IgD-negative memory B cell (primary cell): ENCODE results near the gene MT2A. TPM values are rescaled to one million over a fixed set of nuclear protein-coding genes. Genes with fewer than 3 reads are reported as not detected.
"Not testable (repeated sequence)": the region's sequence is repeated elsewhere in the genome, so short reads cannot be mapped to it uniquely, and the experiment has no call there.

ENCODE experiments used
- H3K27ac Mint-ChIP-seq, 3 donors: one replicate each; pipeline ENCODE4 v1.8.0; 2020 to 2022; ENCODE audit warnings: mild to moderate bottlenecking in 3 of 3, mixed read lengths in 3 of 3, moderate library complexity in 1 of 3
- H3K27me3 Mint-ChIP-seq: one replicate; pipeline ENCODE4 v1.8.0; 2021; ENCODE audit warnings: mixed read lengths
- H3K36me3 Mint-ChIP-seq: one replicate; pipeline ENCODE4 v1.8.0; 2020; ENCODE audit warnings: mild to moderate bottlenecking, mixed read lengths
- H3K4me1 Mint-ChIP-seq, 3 donors: one replicate each; pipeline ENCODE4 v1.8.0; 2020 to 2022; ENCODE audit warnings: mixed read lengths in 3 of 3, mild to moderate bottlenecking in 1 of 3
- H3K4me3 Mint-ChIP-seq, 4 donors: one replicate each; pipeline ENCODE4 v1.8.0; 2020 to 2022; ENCODE audit warnings: mild to moderate bottlenecking in 4 of 4, mixed read lengths in 4 of 4, moderate library complexity in 3 of 4
- H3K9me3 Mint-ChIP-seq, 3 donors: one replicate each; pipeline ENCODE4 v1.8.0; 2020 to 2021; ENCODE audit warnings: mixed read lengths in 3 of 3, mild to moderate bottlenecking in 1 of 3
- polyA plus RNA-seq: library from polyadenylated mRNA; unstranded; fragments of 300-500 nt; fragmentation: Illumina TruSeq; gene quantifications from one replicate; pipeline ENCODE4 v1.2.3, GENCODE V29; 2021

The MT2A gene
- polyA plus RNA-seq, 1 donor from 2014 or later = 40.8 TPM

DNA sequence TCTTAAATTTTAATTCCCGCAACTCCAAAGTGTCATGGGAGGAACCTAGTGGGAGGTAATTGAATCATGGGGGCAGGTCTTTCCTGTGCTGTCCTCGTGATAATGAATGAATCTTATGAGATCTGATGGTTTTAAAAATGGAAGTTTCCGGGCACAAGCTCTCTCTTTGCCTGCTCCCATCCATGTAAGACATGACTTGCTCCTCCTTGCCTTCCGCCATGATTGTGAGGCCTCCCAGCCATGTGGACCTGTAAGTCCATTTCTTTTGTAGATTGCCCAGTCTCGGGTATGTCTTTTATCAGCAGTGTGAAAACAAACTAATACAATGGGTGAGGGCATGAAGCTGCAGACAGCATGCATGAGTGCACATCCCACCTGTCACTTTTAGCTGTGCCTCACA lies 14.8 kb downstream of the MT2A start:
- not testable (repeated sequence) for H3K4me1 Mint-ChIP-seq, H3K36me3 Mint-ChIP-seq, H3K4me3 Mint-ChIP-seq, H3K9me3 Mint-ChIP-seq, H3K27ac Mint-ChIP-seq
- H3K27me3 Mint-ChIP-seq = peaks cover 37% of the 10 kb centered on the region

- Mint-ChIP-seq H3K36me3 (peaks cover 3% of the 10 kb centered on the region), H3K27me3 (peaks cover 33% of the 10 kb centered on the region), H3K4me1 (peaks cover 0 to 10% (median 8%) of the 10 kb centered on the region in 3 donors), H3K4me3 (no peak overlapping the region), H3K9me3 (no peaks in the 10 kb centered on the region), H3K27ac (no peak overlapping the region)
Observed at GRCh38 chr16:56623637-56624036, 15.3 kb downstream of the MT2A start.

DNA sequence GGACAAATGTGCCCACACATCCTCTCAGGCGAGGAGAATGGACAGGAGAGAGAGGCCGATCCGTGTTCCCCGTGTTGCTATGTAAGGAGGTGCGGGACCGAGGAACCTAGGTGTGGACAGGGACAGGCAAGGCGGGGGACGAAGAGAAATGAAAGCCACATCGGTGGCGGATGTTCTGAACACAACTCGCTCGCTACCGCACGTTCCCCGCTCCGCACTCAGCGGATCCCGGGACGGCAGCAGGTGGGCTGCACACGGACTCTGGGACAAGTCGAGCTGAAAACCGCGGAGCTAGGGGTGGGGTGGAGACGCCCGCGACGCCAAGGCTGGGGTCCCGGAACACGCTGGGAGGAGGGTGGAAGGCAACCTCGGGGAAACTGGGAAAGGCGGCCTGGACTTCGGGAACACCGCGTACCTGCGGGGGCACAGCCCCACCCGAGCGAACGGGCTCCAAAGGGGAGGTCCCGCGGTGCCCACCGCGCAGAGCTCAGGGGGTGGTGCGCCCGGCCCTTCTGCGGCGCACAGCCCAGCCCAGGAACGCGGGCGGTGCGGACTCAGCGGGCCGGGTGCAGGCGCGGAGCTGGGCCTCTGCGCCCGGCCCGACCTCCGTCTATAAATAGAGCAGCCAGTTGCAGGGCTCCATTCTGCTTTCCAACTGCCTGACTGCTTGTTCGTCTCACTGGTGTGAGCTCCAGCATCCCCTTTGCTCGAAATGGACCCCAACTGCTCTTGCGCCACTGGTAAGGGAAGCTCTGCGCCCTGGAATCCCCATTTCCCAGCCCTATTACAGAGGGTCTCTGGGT lies 17.0 kb downstream of the MT2A start, which contains the start of gene MT1E:
MT1E (plus strand) TSS at position 642 of the 803 bp plus-strand sequence; CDS start at position 713, 71 bp downstream.
- Mint-ChIP-seq H3K27me3 (peaks cover 29% of the 10 kb centered on the region), H3K9me3 (no peaks in the 10 kb centered on the region), H3K27ac (peak within 1 kb of the TSS in 1 of 3 donors; percentile 48), H3K4me3 (peak within 1 kb of the TSS; percentile 45 to 91 (median 82)), H3K36me3 (peaks cover 2% of the 10 kb centered on the region), H3K4me1 (peaks cover 5 to 14% (median 14%) of the 10 kb centered on the region in 3 donors)

GRCh38 chr16:56625943-56626654 lies 17.7 kb downstream of the MT2A start:
- Mint-ChIP-seq H3K36me3 (peaks cover 2% of the 10 kb centered on the region), H3K9me3 (no peaks in the 10 kb centered on the region), H3K27me3 (peaks cover 29% of the 10 kb centered on the region), H3K4me3 (peak overlapping the region; percentile 45 to 91 (median 78)), H3K27ac (no peak overlapping the region), H3K4me1 (peaks cover 6 to 16% (median 14%) of the 10 kb centered on the region in 3 donors)

GRCh38 chr16:56626685-56627084 lies 18.3 kb downstream of the MT2A start:
- Mint-ChIP-seq H3K27me3 (peaks cover 30% of the 10 kb centered on the region), H3K4me3 (no peak overlapping the region), H3K9me3 (no peaks in the 10 kb centered on the region), H3K27ac (no peak overlapping the region), H3K4me1 (peaks cover 6 to 16% (median 14%) of the 10 kb centered on the region in 3 donors), H3K36me3 (peaks cover 1% of the 10 kb centered on the region)

DNA sequence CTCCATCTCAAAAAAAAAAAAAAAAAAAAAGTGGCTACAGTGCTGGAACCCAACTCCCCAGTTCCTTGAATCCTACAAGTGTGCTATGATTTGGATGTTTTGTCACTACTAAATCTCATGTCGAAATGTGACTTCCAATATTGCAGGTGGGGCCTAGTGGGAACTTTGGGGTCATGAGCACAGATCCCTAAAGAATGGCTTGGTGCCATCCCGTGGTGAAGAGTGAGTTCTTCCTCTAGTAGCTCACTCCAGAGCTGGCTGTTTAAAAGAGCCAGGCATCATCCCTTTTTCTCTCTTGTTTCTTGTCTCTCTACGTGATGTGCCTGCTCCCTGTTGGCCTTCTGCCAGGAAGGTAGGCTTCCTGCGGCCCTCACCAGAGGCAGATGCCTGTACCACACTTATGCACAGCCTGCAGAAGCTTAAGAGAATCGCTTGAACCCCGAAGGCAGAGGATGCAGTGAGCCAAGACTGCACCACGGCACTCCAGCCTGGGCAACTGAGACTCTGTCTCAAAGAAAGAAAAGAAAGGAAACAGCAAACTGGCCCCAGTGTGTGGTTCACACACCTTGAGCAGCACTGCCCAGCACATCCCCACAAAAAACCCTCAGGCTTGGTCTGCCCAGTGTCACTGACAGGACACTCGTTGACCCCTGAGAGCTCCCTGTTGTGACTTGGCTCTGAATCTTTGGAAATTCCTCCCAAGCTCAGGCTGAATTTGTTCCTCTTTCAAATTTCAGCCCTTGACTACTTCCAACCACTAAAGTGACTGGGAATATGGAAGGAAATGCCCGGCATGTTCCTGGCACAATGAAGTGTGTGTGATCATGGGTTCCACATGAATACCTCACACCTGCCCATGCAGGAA lies 20.3 kb downstream of the MT2A start:
- no peak overlapping the region for H3K27ac Mint-ChIP-seq
- no peaks in the 10 kb centered on the region for H3K36me3 Mint-ChIP-seq
- H3K4me1 Mint-ChIP-seq = peaks cover 6 to 22% (median 12%) of the 10 kb centered on the region in 3 donors
- H3K27me3 Mint-ChIP-seq = peaks cover 46% of the 10 kb centered on the region
- H3K9me3 Mint-ChIP-seq = no peaks in the 10 kb centered on the region
- H3K4me3 Mint-ChIP-seq = no peak overlapping the region

- Mint-ChIP-seq H3K4me1 (peaks cover 6 to 22% (median 10%) of the 10 kb centered on the region in 3 donors), H3K4me3 (no peak overlapping the region), H3K27ac (no peak overlapping the region), H3K9me3 (no peaks in the 10 kb centered on the region), H3K36me3 (no peaks in the 10 kb centered on the region), H3K27me3 (peaks cover 50% of the 10 kb centered on the region)
Observed at GRCh38 chr16:56629531-56629930, 21.1 kb downstream of the MT2A start.

- Mint-ChIP-seq H3K27ac (no peak overlapping the region), H3K36me3 (no peaks in the 10 kb centered on the region), H3K9me3 (no peaks in the 10 kb centered on the region), H3K27me3 (peaks cover 51% of the 10 kb centered on the region), H3K4me3 (no peak overlapping the region), H3K4me1 (peaks cover 11 to 22% (median 11%) of the 10 kb centered on the region in 3 donors)
Observed at GRCh38 chr16:56630134-56630533, 21.8 kb downstream of the MT2A start.

- Mint-ChIP-seq H3K4me3 (no peak overlapping the region), H3K9me3 (no peaks in the 10 kb centered on the region), H3K36me3 (no peaks in the 10 kb centered on the region), H3K27ac (no peak overlapping the region), H3K27me3 (peaks cover 50% of the 10 kb centered on the region), H3K4me1 (peaks cover 9 to 21% (median 11%) of the 10 kb centered on the region in 3 donors)
Observed at GRCh38 chr16:56631197-56631596, 22.8 kb downstream of the MT2A start.

DNA sequence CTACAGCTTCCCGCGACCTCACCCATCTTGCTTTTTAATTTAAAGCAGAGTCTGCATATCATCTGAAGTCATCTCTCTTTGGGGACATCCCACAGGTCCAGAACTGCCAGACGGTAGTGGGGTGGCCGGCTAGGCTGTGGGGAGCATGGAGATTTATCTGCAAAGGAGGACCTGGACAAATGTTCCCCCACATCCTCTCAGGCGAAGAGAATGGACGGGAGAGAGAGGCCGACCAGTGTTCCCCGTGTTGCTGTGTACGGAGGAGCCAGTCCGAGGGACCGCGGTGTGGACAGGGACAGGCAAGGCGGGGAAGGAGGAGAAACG lies 23.4 kb downstream of the MT2A start:
- Mint-ChIP-seq H3K4me3 (peak overlapping the region in 3 of 4 donors; percentile 51 to 60 (median 58)), H3K27me3 (peaks cover 53% of the 10 kb centered on the region), H3K36me3 (no peaks in the 10 kb centered on the region), H3K27ac (no peak overlapping the region), H3K9me3 (no peaks in the 10 kb centered on the region), H3K4me1 (peaks cover 9 to 21% (median 11%) of the 10 kb centered on the region in 3 donors)

- H3K27ac Mint-ChIP-seq = no peak within 1 kb of the TSS
- peaks cover 55% of the 10 kb centered on the region for H3K27me3 Mint-ChIP-seq
- H3K4me1 Mint-ChIP-seq = peaks cover 9 to 21% (median 11%) of the 10 kb centered on the region in 3 donors
Observed at GRCh38 chr16:56632156-56632847, 23.9 kb downstream of the MT2A start, which contains the start of gene MT1M. TSS of gene MT1M (plus strand) at chr16:56632659. CDS start at chr16:56632732, 73 bp downstream.

DNA sequence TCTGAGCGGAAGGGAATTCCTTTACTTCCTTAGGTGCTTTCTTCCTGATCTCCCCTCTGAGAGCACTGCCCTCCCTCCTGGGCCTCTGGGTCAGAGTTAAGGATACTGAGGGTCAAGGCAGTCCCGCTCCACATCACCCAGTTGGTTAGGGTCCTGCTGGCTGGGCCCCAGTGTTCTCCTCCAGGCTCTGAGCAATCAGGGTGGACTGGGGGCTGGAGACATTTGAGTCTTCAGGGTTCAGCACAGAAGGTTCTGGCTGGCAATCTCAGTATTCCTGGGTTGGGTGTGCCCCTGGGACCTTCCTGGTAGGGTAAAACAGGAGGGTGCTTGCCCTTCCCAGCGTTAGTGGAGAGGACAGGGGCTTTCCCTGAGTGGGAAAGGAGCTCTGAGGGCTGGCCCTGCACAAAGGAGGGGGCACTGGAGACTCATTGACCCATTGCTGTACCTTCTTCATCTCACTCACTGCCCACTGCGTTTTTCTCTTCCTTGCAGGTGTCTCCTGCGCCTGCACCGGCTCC lies 24.5 kb downstream of the MT2A start:
- H3K27me3 Mint-ChIP-seq = peaks cover 61% of the 10 kb centered on the region
- H3K36me3 Mint-ChIP-seq = no peaks in the 10 kb centered on the region
- no peak overlapping the region for H3K27ac Mint-ChIP-seq
- peak overlapping the region in 2 of 4 donors; percentile 45 to 55 for H3K4me3 Mint-ChIP-seq
- peaks cover 11 to 24% (median 11%) of the 10 kb centered on the region in 3 donors for H3K4me1 Mint-ChIP-seq
- H3K9me3 Mint-ChIP-seq = no peaks in the 10 kb centered on the region

More at GRCh38 chr16:56632156-56632847, 23.9 kb downstream of the MT2A start, which contains the start of gene MT1M:
- no peaks in the 10 kb centered on the region for H3K9me3 Mint-ChIP-seq
- no peaks in the 10 kb centered on the region for H3K36me3 Mint-ChIP-seq
- peak within 1 kb of the TSS in 3 of 4 donors; percentile 51 to 60 (median 58) for H3K4me3 Mint-ChIP-seq

DNA sequence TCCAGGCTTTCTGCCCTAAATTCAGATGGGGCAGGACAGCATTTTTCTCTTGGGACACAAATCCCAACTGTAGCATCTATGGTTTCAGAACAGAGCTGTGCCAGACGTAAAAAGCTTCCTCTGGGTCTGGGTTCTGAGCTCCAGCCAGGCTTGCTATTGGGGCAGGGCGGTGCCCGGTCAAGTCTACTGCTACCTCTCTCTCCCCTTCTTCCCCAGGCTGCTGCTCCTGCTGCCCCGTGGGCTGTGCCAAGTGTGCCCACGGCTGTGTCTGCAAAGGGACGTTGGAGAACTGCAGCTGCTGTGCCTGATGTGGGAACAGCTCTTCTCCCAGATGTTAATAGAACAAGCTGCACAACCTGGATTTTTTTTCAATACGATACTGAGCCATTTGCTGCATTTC lies 25.2 kb downstream of the MT2A start:
- Mint-ChIP-seq H3K27me3 (peaks cover 65% of the 10 kb centered on the region), H3K4me3 (no peak overlapping the region), H3K36me3 (no peaks in the 10 kb centered on the region), H3K9me3 (no peaks in the 10 kb centered on the region), H3K4me1 (peaks cover 11 to 26% (median 13%) of the 10 kb centered on the region in 3 donors), H3K27ac (no peak overlapping the region)
